H1 (cell line): Measurements from ENCODE around the gene GADL1. TPM values are rescaled to one million over a fixed set of nuclear protein-coding genes. Genes with fewer than 3 reads are reported as not detected.

Experiments used
- polyA plus RNA-seq, 7 experiments: library from polyadenylated mRNA; depleted of rRNA in 3 of 7; stranded (reverse) in 5 of 7; unstranded in 2 of 7; fragments of >200 nt in 5 of 7; fragments of 200-250 nt in 2 of 7; gene quantifications; 1 replicate in 5 of 7; 2 replicates in 1 of 7; 4 replicates in 1 of 7; pipeline versions ENCODE4 v1.2.1 to v1.2.3, GENCODE V29; 2011 to 2013; ENCODE audit warnings: missing spikeins in 2 of 7, mixed read lengths in 2 of 7
- total RNA-seq: library from RNA; stranded (reverse); fragmentation: NEBNext Ultra II Directional; extraction: Animal tissue kit (Norgen Biotek cat#: 25700); gene quantifications from 2 replicates; pipeline ENCODE4 v1.2.1, GENCODE V29; 2021
- TF ChIP-seq, protein P1 (sequence below): fragments of 300-600 bp; sonication (generic); IDR thresholded peaks from 2 replicates; pipeline ENCODE4 v1.7.1; 2012; ENCODE audit warnings: low read length, moderate library complexity, mild to moderate bottlenecking, inconsistent platforms; ENCODE audit not compliant: insufficient replicate concordance

The GADL1 gene
- total and polyA plus RNA-seq, 2 of the 8 experiments (the other 6 are each of a cell fraction or from before 2014, with no cell fraction given) = 0.03 to 0.30 TPM

DNA sequence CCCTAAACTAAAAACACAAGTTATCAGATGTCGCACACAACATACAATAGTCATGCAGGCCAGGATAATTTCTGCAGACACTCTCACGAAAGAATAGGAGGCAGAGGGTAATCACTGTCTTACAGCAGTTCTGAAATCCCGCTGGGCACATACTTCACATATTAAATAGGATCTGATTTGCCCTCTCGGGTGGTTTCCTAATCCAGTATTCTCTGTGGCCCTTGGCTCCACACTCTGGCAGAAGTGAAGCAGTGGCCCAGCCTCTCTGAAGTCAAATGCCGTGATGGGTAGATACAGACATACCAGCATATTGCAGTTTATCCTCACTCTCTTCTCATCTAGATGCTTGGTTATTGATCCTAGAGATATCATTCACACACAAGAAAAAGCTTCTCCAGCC is 19.0 kb downstream of the GADL1 start (continued):
- TF ChIP-seq, protein P1, sequence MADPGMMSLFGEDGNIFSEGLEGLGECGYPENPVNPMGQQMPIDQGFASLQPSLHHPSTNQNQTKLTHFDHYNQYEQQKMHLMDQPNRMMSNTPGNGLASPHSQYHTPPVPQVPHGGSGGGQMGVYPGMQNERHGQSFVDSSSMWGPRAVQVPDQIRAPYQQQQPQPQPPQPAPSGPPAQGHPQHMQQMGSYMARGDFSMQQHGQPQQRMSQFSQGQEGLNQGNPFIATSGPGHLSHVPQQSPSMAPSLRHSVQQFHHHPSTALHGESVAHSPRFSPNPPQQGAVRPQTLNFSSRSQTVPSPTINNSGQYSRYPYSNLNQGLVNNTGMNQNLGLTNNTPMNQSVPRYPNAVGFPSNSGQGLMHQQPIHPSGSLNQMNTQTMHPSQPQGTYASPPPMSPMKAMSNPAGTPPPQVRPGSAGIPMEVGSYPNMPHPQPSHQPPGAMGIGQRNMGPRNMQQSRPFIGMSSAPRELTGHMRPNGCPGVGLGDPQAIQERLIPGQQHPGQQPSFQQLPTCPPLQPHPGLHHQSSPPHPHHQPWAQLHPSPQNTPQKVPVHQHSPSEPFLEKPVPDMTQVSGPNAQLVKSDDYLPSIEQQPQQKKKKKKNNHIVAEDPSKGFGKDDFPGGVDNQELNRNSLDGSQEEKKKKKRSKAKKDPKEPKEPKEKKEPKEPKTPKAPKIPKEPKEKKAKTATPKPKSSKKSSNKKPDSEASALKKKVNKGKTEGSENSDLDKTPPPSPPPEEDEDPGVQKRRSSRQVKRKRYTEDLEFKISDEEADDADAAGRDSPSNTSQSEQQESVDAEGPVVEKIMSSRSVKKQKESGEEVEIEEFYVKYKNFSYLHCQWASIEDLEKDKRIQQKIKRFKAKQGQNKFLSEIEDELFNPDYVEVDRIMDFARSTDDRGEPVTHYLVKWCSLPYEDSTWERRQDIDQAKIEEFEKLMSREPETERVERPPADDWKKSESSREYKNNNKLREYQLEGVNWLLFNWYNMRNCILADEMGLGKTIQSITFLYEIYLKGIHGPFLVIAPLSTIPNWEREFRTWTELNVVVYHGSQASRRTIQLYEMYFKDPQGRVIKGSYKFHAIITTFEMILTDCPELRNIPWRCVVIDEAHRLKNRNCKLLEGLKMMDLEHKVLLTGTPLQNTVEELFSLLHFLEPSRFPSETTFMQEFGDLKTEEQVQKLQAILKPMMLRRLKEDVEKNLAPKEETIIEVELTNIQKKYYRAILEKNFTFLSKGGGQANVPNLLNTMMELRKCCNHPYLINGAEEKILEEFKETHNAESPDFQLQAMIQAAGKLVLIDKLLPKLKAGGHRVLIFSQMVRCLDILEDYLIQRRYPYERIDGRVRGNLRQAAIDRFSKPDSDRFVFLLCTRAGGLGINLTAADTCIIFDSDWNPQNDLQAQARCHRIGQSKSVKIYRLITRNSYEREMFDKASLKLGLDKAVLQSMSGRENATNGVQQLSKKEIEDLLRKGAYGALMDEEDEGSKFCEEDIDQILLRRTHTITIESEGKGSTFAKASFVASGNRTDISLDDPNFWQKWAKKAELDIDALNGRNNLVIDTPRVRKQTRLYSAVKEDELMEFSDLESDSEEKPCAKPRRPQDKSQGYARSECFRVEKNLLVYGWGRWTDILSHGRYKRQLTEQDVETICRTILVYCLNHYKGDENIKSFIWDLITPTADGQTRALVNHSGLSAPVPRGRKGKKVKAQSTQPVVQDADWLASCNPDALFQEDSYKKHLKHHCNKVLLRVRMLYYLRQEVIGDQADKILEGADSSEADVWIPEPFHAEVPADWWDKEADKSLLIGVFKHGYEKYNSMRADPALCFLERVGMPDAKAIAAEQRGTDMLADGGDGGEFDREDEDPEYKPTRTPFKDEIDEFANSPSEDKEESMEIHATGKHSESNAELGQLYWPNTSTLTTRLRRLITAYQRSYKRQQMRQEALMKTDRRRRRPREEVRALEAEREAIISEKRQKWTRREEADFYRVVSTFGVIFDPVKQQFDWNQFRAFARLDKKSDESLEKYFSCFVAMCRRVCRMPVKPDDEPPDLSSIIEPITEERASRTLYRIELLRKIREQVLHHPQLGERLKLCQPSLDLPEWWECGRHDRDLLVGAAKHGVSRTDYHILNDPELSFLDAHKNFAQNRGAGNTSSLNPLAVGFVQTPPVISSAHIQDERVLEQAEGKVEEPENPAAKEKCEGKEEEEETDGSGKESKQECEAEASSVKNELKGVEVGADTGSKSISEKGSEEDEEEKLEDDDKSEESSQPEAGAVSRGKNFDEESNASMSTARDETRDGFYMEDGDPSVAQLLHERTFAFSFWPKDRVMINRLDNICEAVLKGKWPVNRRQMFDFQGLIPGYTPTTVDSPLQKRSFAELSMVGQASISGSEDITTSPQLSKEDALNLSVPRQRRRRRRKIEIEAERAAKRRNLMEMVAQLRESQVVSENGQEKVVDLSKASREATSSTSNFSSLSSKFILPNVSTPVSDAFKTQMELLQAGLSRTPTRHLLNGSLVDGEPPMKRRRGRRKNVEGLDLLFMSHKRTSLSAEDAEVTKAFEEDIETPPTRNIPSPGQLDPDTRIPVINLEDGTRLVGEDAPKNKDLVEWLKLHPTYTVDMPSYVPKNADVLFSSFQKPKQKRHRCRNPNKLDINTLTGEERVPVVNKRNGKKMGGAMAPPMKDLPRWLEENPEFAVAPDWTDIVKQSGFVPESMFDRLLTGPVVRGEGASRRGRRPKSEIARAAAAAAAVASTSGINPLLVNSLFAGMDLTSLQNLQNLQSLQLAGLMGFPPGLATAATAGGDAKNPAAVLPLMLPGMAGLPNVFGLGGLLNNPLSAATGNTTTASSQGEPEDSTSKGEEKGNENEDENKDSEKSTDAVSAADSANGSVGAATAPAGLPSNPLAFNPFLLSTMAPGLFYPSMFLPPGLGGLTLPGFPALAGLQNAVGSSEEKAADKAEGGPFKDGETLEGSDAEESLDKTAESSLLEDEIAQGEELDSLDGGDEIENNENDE = no peak
- TF ChIP-seq, all 59 proteins: peak for 0
